Keratinocyte (primary cell): ENCODE results near the gene FGD4. TPM values are rescaled to one million over a fixed set of nuclear protein-coding genes. Genes with fewer than 3 reads are reported as not detected.

Experiments
- DNase-seq: peaks from one replicate; pipeline ENCODE4 v3.0.0-alpha.2; 2011; ENCODE audit warnings: low read depth, missing footprints, low spot score
- FAIRE-seq: peaks from 2 replicates; lab custom pipeline; 2011; peaks lifted over from hg19 to GRCh38; lab: Jason Lieb, UNC
- H2AFZ ChIP-seq: 2 replicates; pipeline ENCODE4 v1.6.0; 2012; ENCODE audit warnings: low read length, control low read depth, inconsistent platforms; ENCODE audit not compliant: control insufficient read depth
- H3K27ac ChIP-seq: 2 replicates; pipeline ENCODE4 v1.5.1; 2011; ENCODE audit warnings: low read length; ENCODE audit not compliant: control insufficient read depth, insufficient read depth
- H3K27me3 ChIP-seq: 3 replicates; pipeline ENCODE4 v1.6.0; 2011; ENCODE audit warnings: low read length; ENCODE audit not compliant: control insufficient read depth, insufficient read depth; ENCODE audit errors: extremely low read depth
- H3K36me3 ChIP-seq, 2 experiments: 2 replicates in 1 of 2; 3 replicates in 1 of 2; pipeline ENCODE4 v1.5.1; 2011; ENCODE audit warnings: low read length in 2 of 2, mild to moderate bottlenecking in 1 of 2; ENCODE audit not compliant: control insufficient read depth in 2 of 2, insufficient read depth in 2 of 2; ENCODE audit errors: extremely low read depth in 1 of 2
- H3K4me1 ChIP-seq: 3 replicates; pipeline ENCODE4 v1.5.1; 2011; ENCODE audit warnings: low read length; ENCODE audit not compliant: control insufficient read depth, insufficient read depth; ENCODE audit errors: extremely low read depth
- H3K4me2 ChIP-seq: 3 replicates; pipeline ENCODE4 v1.6.0; 2011; ENCODE audit warnings: low read depth, low read length; ENCODE audit not compliant: control insufficient read depth, insufficient read depth; ENCODE audit errors: extremely low read depth
- H3K4me3 ChIP-seq, 3 experiments: fragments of 200-600 bp in 1 of 3; sonication (generic) in 1 of 3; 2 replicates in 2 of 3; 3 replicates in 1 of 3; pipeline ENCODE4 v1.5.1; 2011 to 2016; ENCODE audit warnings: low read length in 3 of 3, mild to moderate bottlenecking in 3 of 3, control low read depth in 2 of 3, inconsistent platforms in 1 of 3, low read depth in 1 of 3, mixed read lengths in 1 of 3, mixed run types in 1 of 3, moderate library complexity in 1 of 3; ENCODE audit not compliant: control insufficient read depth in 2 of 3, insufficient read depth in 2 of 3; ENCODE audit errors: extremely low read depth in 1 of 3
- H3K79me2 ChIP-seq: 2 replicates; pipeline ENCODE4 v1.6.0; 2012; ENCODE audit warnings: low read length; ENCODE audit not compliant: control insufficient read depth, insufficient read depth
- H3K9ac ChIP-seq: 3 replicates; pipeline ENCODE4 v1.6.0; 2011; ENCODE audit warnings: low read length; ENCODE audit not compliant: control insufficient read depth, insufficient read depth; ENCODE audit errors: extremely low read depth
- H3K9me1 ChIP-seq: 3 replicates; pipeline ENCODE4 v1.6.0; 2011; ENCODE audit warnings: low read length; ENCODE audit not compliant: control insufficient read depth, insufficient read depth; ENCODE audit errors: extremely low read depth
- H3K9me3 ChIP-seq: 2 replicates; pipeline ENCODE4 v1.5.1; 2012; ENCODE audit warnings: low read depth, low read length; ENCODE audit not compliant: control insufficient read depth
- H4K20me1 ChIP-seq: 3 replicates; pipeline ENCODE4 v1.6.0; 2011; ENCODE audit warnings: low read length; ENCODE audit not compliant: control insufficient read depth, insufficient read depth; ENCODE audit errors: extremely low read depth
- CTCF ChIP-seq, 3 experiments: IDR thresholded peaks in 1 of 3; conservative IDR thresholded peaks in 1 of 3; optimal IDR thresholded peaks in 1 of 3; 2 replicates in 2 of 3; 3 replicates in 1 of 3; pipeline versions ENCODE3 to v1.5.1; 2011; ENCODE audit warnings: low read length in 3 of 3, mild to moderate bottlenecking in 3 of 3, moderate library complexity in 2 of 3, control low read depth in 1 of 3, inconsistent platforms in 1 of 3; ENCODE audit not compliant: insufficient read depth in 2 of 3; ENCODE audit errors: extremely low read depth in 1 of 3
- EZH2 ChIP-seq: IDR thresholded peaks from one replicate; pipeline ENCODE4 v1.6.1; 2012; ENCODE audit warnings: inconsistent platforms, mild to moderate bottlenecking, low read length, moderate library complexity
- dilution Hi-C: fragments of 300-500 bp; cut with MboI; formaldehyde crosslinking; loops from one replicate; pipeline ENCODE4 v1.7.0; 2020; ENCODE audit warnings: low sequenced_read_pairs; ENCODE audit not compliant: extremely low pct_ligation_motif_present
- polyA plus RNA-seq, 5 experiments: library from polyadenylated mRNA; depleted of rRNA in 3 of 5; stranded (reverse) in 3 of 5; stranded (forward) in 1 of 5; unstranded in 1 of 5; fragments of >200 nt; gene quantifications; 1 replicate in 1 of 5; 2 replicates in 3 of 5; 3 replicates in 1 of 5; pipeline versions ENCODE4 v1.2.1 to v1.2.3, GENCODE V29; 2011 to 2012; ENCODE audit warnings: missing spikeins in 2 of 5, low read depth in 1 of 5, low replicate concordance in 1 of 5

The FGD4 gene
- polyA plus RNA-seq, 1 donor (not counting 4 experiments of a cell fraction or from before 2014, with no cell fraction given): 10.5 TPM

- Histone ChIP-seq H3K36me3 (no peaks in the 10 kb centered on the region), H3K9ac (no peak overlapping the region), H3K9me1 (peaks cover 5% of the 10 kb centered on the region), H3K27me3 (no peaks in the 10 kb centered on the region), H3K4me3 (no peak overlapping the region), H3K4me1 (peaks cover 10% of the 10 kb centered on the region), H3K4me2 (no peak overlapping the region), H2AFZ (no peak overlapping the region), H3K79me2 (peaks cover 10% of the 10 kb centered on the region), H3K27ac (no peak overlapping the region), H4K20me1 (peaks cover 4% of the 10 kb centered on the region), H3K9me3 (no peaks in the 10 kb centered on the region)
- dilution Hi-C loops: no loop called here
- TF ChIP-seq CTCF (optimal IDR thresholded peaks at IDR 0.05 in 1 of 3, IDR thresholded peaks at IDR 0.05 in 1 of 3, conservative IDR thresholded peaks at IDR 0.05 in 1 of 3; ENCODE audit: extremely low read depth in 1 of 3, insufficient read depth in 2 of 3, low read length in 3 of 3) (no peak), EZH2 (no peak)
- no peak for DNase-seq
- FAIRE-seq: no peak
Measured at GRCh38 chr12:32549675-32550079, 150.3 kb downstream of the FGD4 start.

GRCh38 chr12:32551058-32551457 lies 151.7 kb downstream of the FGD4 start:
- Histone ChIP-seq H3K9ac (no peak overlapping the region), H4K20me1 (peaks cover 4% of the 10 kb centered on the region), H3K4me1 (peaks cover 10% of the 10 kb centered on the region), H3K9me3 (no peaks in the 10 kb centered on the region), H2AFZ (no peak overlapping the region), H3K36me3 (no peaks in the 10 kb centered on the region), H3K4me2 (no peak overlapping the region), H3K79me2 (peaks cover 11% of the 10 kb centered on the region), H3K27ac (no peak overlapping the region), H3K27me3 (no peaks in the 10 kb centered on the region), H3K9me1 (peaks cover 3% of the 10 kb centered on the region), H3K4me3 (no peak overlapping the region)
- no peak for DNase-seq
- no peak for TF ChIP-seq CTCF (optimal IDR thresholded peaks at IDR 0.05 in 1 of 3, IDR thresholded peaks at IDR 0.05 in 1 of 3, conservative IDR thresholded peaks at IDR 0.05 in 1 of 3; ENCODE audit: extremely low read depth in 1 of 3, insufficient read depth in 2 of 3, low read length in 3 of 3)
- TF ChIP-seq EZH2: no peak
- dilution Hi-C loops: no loop called here
- no peak for FAIRE-seq
